NCI-H524 treated with DMSO at 0.1 percent for 48 hours (cell line): ENCODE data around the gene GIN1.
"Not testable (repeated sequence)": the region's sequence is repeated elsewhere in the genome, so short reads cannot be mapped to it uniquely, and the experiment has no call there.

Experiments used
- DNase-seq: peaks from one replicate; lab custom pipeline; 2025; lab: John Stamatoyannopoulos, UW

GIN1 gene

DNA sequence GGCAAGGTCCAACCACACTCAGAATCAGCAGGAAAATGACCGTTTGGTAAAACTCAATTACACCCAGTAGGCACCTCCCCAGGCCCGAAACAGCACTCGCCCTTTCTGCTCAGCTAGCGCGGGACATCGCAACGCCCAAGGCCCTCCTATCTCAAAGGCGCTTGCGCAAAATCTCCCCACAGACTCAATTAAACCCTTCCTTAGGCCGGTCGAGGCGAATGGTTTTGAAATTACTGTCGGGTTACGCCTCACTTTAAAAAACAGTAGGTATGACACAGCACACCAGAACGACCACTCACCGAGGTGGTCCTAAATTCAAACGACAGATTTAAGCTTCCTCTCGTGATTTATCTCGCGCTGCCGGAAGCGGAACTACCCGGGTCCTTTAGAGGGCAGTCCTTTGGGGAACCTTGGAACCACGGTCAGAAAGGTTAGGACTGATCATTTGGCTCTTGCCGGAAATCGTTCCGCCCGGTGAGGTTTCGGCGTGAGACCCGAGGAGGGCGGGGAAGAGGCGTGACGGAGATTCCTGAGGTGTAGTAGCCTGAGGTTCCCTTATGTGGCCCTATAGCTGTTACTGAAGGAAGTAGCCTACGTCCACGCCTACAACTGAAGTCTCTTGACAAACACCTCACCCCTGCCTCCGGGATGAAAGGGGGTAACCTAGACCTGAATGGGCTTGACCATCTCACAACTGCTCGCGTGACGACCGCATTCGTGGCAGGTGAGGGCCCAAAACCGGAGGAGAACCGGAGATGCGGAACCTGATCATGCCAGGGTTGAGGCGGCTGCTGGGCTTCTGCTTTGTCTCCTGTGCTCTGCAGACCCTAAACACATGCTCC is at the start of gene GIN1, which contains the start of gene PPIP5K2:
TSS of gene GIN1 (minus strand) at position 374 of the 842 bp plus-strand sequence. CDS start 11,431 bp downstream, outside the sequence.
TSS of gene PPIP5K2 (plus strand) at position 537 of the 842 bp plus-strand sequence. CDS start 9,289 bp downstream, outside the sequence.
- DNase-seq = peak; percentile 86

DNA sequence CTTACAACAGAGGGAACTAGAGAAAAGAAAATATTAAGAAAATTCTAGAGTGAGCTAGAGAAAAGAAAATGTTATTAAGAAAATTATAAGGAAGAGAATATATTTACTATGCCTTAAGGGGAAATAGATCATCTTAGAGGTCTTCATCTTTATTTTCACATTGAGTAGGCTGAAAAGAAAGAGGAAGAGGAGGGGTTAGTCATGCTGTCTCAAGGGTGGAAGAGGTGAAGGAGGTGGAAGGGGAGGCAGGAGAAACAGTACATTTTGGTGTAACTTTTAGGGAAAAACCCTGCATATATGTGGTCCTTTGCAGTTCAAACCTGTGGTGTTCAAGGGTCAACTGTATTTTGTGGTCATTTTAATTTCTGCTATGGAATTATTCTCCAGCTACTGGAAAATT is 46.8 kb upstream of the GIN1 start:
- no peak for DNase-seq

DNA sequence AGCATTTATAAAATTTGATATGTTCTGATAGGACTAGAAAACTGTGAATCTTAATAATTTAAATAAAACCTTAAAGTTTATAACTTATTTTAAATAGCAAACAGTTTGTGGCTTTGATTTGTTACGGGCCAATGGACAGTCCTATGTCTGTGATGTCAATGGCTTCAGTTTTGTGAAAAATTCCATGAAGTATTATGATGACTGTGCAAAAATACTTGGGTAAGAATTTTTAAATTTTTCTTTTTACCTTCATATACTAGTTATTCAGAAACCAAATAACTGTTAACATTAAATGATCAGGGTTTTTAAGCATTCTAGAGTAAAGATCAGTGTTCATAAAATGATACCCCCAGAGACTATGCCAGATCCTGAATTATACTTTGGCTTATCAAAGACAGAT is 31.2 kb upstream of the GIN1 start:
- DNase-seq = no peak

DNA sequence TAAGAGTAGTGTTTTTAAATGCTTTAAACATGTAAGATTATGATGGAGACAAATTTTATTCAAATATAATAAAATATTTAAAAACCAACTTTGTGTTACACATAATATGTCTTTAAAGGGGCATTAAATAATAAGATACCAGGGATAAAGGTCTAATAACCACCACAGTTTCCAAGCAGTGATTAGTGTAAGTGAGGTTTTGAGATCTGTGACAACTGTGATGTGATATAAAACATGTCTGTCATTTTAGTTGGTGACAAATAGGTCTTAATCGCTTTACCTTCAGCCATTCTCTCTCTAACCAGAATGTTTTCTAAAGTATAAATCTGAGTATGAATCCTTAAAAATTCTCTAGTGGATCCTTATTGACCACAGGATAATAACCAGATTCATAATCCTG is 28.3 kb upstream of the GIN1 start:
- DNase-seq = no peak

GRCh38 chr5:103145196-103145595 is 25.3 kb upstream of the GIN1 start:
- DNase-seq = no peak

GRCh38 chr5:103142132-103142531 is 22.2 kb upstream of the GIN1 start:
- not testable (repeated sequence) for DNase-seq

- DNase-seq = no peak
These were observed 19.4 kb upstream of the GIN1 start for GRCh38 chr5:103139264-103139865.

- DNase-seq = no peak
These were observed 18.3 kb upstream of the GIN1 start for GRCh38 chr5:103138202-103138690.

GRCh38 chr5:103135461-103135860 is 15.5 kb upstream of the GIN1 start:
- DNase-seq = no peak

- no peak for DNase-seq
These were observed 13.3 kb upstream of the GIN1 start for GRCh38 chr5:103133231-103133630.

GRCh38 chr5:103132684-103133083 is 12.7 kb upstream of the GIN1 start:
- no peak for DNase-seq

DNA sequence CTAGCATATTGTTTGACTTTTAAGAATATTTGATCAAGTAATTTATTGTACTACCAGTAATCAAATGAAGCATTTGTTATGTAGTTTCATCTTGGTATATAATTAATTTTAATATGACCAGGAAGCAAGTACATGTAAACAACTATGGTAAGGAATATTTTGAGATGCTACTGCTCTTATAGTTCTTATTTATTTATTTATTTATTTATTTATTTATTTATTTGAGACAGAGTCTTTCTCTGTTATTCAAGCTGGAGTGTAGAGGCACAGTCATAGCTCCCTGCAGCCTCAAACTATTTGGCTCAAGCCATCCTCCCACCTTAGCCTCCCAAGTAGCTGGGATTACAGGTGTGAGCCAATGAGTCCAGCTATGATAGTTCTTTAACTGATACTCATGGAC is 8.3 kb upstream of the GIN1 start:
- no peak for DNase-seq

DNA sequence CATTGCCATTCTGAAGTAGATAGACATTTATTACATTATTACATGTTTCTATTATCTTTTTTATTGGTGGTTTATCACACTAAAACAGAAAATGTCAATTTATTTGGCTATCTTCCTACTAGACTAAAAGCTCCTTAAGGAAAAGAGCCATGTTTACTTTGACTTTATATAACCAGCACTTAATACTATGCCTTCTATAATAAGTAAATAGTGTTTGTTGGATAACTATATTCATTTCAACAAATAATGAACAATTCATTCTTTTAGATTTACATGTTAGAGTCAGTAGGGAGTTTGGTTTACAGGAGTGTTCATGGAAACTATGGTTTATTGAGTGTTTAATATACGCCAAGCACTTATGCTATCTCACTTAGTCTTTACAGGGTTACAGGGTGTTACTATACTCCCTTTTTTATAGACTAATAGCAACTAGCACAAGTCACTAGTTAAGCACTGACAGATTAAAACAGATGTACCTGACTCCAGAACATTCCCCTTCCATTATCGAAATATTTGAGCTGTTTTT is 7.4 kb upstream of the GIN1 start:
- DNase-seq = no peak

- DNase-seq = no peak
These were observed 6.6 kb upstream of the GIN1 start for GRCh38 chr5:103126557-103126956.

GRCh38 chr5:103122242-103122641 is 2.3 kb upstream of the GIN1 start:
- no peak for DNase-seq

- DNase-seq = no peak
These were observed 766 bp upstream of the GIN1 start for GRCh38 chr5:103120607-103121200.

DNA sequence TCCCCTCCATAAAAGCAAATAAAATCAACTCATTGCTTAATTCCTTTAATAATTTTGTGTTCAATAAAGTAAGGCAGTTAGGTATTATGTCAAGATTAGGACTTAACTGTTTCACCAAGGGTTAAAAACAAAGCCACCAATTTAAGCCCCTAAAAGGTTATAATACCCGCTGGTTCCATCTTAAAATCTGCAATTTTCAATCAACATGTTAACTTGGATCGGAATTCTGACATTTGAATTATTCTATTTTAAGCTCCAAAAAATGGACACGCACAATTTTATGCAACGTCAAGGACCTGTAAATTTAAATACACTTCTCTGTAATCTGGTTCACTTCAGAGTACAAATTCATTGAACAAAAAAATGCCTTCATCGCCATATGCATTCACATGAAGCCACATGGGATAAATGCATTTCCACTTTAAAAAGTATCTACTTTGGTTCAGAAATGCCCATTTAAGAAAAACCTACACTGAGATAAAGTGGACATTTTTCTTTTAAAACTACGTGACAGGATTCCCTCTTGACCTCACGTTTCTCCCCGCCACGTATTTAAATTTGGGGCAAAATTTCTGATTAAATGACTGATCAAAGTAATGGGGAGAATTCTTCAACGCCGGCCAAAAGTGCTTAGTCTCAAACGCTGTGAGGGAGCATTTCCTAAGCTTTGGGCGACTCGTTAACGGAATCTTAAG is 721 bp downstream of the GIN1 start:
- DNase-seq = no peak

DNA sequence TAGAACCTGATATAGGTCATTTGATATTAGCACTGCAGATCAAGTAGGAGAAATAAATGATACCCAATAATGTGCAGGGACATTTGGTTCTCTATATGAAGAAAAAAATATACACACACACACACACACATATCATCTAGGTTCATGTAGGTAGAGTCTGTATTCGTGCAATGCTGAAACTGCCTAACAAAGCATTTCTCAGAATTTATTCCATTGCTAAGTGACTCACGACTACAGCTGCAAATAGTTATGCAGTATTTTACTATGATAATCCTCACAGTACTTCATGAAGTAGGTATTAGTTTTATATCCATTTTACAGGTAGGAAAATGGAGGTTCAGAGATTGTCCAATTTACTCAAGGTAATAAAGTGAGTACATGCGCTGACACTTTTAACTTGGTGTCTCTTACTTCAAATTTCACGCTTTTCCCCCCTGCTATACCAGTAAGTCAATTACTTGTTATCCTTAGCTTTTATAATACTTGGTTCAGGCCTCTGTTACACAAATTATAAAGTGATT is 2.4 kb downstream of the GIN1 start:
- DNase-seq = no peak

- no peak for DNase-seq
These were observed 5.5 kb downstream of the GIN1 start for GRCh38 chr5:103114440-103114839.

DNA sequence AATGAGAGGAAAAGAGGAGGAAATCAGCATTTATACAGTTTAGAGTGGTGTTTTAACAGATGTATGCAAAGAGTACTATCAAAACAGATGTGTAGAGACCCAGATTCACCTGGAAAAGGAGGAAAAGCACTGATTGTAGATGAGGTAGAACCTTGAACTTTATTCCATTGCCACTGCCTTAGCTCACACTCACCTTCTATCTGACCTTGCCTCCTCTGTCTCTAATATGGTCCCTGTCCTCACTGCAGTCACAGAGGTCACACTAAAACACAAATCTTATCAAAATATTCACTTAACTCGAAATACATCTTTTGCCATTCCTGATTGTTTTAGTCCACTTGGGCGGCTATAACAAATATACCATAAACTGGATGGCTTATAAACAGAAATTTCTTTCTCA is 7.0 kb downstream of the GIN1 start:
- no peak for DNase-seq

- DNase-seq = no peak
These were observed 8.5 kb downstream of the GIN1 start for GRCh38 chr5:103111468-103111867.

DNA sequence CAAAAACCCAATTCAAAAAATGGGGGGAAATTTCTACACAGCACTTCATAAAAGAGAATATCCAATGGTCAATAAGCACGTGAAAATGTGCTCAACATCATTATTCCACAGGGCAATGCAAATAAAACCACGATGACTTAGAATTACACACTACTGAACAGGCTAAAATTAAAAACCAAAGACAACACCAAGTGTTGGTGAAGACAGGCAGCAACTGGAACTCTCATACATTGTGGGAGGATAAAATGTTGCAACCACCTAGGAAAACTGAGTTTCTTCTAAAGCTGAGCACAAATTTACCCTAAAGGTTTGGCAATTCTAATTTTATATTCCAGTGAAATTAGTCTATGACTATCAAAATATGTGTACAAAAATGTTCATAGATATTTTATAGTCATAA is 9.5 kb downstream of the GIN1 start:
- no peak for DNase-seq
